ENCODE data around the gene GNA14.

Gene GNA14

GRCh38 chr9:77604316-77604715 is 43.8 kb downstream of the GNA14 start:
- DNase-seq (ENCODE audit: extremely low read depth, low read depth), result no peak
- TF ChIP-seq, protein P1, sequence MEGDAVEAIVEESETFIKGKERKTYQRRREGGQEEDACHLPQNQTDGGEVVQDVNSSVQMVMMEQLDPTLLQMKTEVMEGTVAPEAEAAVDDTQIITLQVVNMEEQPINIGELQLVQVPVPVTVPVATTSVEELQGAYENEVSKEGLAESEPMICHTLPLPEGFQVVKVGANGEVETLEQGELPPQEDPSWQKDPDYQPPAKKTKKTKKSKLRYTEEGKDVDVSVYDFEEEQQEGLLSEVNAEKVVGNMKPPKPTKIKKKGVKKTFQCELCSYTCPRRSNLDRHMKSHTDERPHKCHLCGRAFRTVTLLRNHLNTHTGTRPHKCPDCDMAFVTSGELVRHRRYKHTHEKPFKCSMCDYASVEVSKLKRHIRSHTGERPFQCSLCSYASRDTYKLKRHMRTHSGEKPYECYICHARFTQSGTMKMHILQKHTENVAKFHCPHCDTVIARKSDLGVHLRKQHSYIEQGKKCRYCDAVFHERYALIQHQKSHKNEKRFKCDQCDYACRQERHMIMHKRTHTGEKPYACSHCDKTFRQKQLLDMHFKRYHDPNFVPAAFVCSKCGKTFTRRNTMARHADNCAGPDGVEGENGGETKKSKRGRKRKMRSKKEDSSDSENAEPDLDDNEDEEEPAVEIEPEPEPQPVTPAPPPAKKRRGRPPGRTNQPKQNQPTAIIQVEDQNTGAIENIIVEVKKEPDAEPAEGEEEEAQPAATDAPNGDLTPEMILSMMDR (IDR thresholded peaks at IDR 0.05; ENCODE audit: low read depth, low read length, missing control alignments), result no peak
- H3K4me3 ChIP-seq (replicated peaks; ENCODE audit: low read depth, low read length), result no peak overlapping the region

DNA sequence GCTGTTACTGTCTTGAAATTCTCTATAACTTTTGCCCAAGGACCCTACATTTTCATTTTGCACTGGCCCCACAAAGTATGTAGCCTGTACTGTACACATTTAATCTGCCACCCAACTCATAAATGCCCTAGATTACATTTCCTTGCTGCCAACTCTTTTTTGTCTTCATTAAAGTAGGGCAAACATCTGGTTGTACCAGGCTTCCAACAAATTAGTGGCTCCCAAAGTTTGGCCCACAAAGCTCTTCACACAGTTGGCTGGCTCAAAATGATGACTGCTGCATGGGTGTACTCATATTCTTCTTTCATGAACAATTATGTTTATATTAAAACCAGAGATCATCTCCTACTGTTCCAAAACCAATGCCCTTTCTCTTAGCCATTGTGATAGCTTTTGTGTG is 45.3 kb downstream of the GNA14 start:
- TF ChIP-seq, protein P1 (IDR thresholded peaks at IDR 0.05; ENCODE audit: low read depth, low read length, missing control alignments), result no peak
- no peak for DNase-seq (ENCODE audit: extremely low read depth, low read depth)
- H3K4me3 ChIP-seq (replicated peaks; ENCODE audit: low read depth, low read length), result no peak overlapping the region

- TF ChIP-seq, protein P1 (IDR thresholded peaks at IDR 0.05; ENCODE audit: low read depth, low read length, missing control alignments), result no peak
- H3K4me3 ChIP-seq (replicated peaks; ENCODE audit: low read depth, low read length), result no peak overlapping the region
- no peak for DNase-seq (ENCODE audit: extremely low read depth, low read depth)
Observed at GRCh38 chr9:77601476-77602099, 46.5 kb downstream of the GNA14 start.

DNA sequence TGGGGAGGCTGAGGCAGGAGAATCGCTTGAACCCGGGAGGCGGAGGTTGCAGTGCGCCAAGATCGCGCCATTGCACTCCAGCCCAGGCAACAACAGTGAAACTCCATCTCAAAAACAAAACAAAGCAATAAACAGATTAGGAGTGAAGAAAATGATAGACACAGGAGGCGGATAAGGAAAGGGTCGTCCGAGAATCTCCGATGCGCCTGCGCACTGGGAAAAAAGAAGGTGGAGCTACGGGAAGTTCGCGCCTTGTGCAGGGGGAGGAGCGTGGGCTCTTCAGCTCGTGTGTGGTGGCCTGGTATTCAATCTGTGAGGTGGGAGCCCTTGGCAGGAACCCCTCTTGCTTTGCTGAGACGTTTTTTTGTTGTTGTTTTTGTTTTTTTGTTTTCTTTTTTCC is 47.3 kb downstream of the GNA14 start:
- TF ChIP-seq, protein P1 (IDR thresholded peaks at IDR 0.05; ENCODE audit: low read depth, low read length, missing control alignments), result no peak
- no peak overlapping the region for H3K4me3 ChIP-seq (replicated peaks; ENCODE audit: low read depth, low read length)
- DNase-seq (ENCODE audit: extremely low read depth, low read depth), result no peak

DNA sequence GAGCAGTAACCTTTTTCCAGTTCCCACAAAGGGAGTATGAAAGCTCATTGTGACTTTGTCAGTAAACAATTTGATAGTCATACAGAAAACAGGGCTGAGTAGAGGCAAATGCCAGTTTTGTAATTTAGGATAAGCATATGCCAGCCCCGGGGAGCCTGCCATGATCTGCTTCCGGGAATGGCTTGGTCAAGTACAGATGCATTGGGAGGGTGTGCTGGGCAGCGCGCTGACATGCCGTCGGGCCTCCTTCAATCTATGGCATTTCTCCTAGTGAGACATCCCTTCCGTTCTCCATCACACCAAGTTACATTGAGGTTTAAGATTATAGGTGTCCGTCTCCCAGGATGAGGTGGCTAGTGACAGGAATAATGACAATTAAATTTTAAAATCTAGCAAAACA is 48.6 kb downstream of the GNA14 start:
- TF ChIP-seq, protein P1 (IDR thresholded peaks at IDR 0.05; ENCODE audit: low read depth, low read length, missing control alignments), result no peak

GRCh38 chr9:77598991-77599390 is 49.1 kb downstream of the GNA14 start:
- no peak for DNase-seq (ENCODE audit: extremely low read depth, low read depth)
- no peak overlapping the region for H3K4me3 ChIP-seq (replicated peaks; ENCODE audit: low read depth, low read length)
- TF ChIP-seq, protein P1 (IDR thresholded peaks at IDR 0.05; ENCODE audit: low read depth, low read length, missing control alignments), result no peak

More for the DNA sequence above, 48.6 kb downstream of the GNA14 start:
- H3K4me3 ChIP-seq (replicated peaks; ENCODE audit: low read depth, low read length), result no peak overlapping the region
- no peak for DNase-seq (ENCODE audit: extremely low read depth, low read depth)

- TF ChIP-seq, protein P1 (IDR thresholded peaks at IDR 0.05; ENCODE audit: low read depth, low read length, missing control alignments), result no peak
- DNase-seq (ENCODE audit: extremely low read depth, low read depth), result peak; percentile 39
- H3K4me3 ChIP-seq (replicated peaks; ENCODE audit: low read depth, low read length), result no peak overlapping the region
Observed at GRCh38 chr9:77598524-77598923, 49.6 kb downstream of the GNA14 start.
